NCI-H1092 (cell line): Measurements from ENCODE around the gene IFNA1.
A peak's percentile ranks its signal among the peaks of the same experiment; 100 is the strongest.
"Not testable (repeated sequence)": the region's sequence is repeated elsewhere in the genome, so short reads cannot be mapped to it uniquely, and the experiment has no call there.

Experiments used
- DNase-seq: peaks from one replicate; lab custom pipeline; 2025; lab: John Stamatoyannopoulos, UW

IFNA1 gene

DNA sequence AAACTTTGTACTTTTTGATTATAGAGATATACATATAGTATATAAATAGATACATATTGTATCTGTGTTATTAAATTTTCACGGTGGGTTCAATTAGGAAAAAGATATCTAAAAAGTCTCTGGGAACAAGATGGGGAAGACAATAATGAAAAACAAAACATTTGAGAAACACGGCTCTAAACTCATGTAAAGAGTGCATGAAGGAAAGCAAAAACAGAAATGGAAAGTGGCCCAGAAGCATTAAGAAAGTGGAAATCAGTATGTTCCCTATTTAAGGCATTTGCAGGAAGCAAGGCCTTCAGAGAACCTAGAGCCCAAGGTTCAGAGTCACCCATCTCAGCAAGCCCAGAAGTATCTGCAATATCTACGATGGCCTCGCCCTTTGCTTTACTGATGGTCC is at the start of gene IFNA1:
IFNA1 (plus strand) TSS at position 301 of the 400 bp plus-strand sequence; CDS start at position 370, 69 bp downstream.
- no peak for DNase-seq

DNA sequence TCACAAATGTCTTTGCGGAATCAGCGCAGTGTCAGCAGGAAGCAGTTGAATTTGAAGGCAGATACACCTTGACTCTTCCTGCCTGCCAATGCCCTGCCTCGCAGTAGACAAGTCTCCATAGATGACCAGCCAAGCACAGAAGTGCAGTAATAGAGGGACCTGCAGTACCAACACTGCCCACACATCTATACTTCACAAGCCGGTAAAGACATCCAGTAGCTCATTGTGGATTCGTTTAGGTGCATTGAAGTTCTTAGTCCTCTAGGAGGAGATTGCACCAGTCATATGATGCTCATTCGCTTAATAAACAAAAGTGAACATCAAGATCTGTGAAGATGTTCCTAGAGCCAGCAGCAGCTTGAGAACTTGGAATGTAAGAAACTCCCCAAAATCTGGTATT is 48.0 kb upstream of the IFNA1 start:
- no peak for DNase-seq

DNA sequence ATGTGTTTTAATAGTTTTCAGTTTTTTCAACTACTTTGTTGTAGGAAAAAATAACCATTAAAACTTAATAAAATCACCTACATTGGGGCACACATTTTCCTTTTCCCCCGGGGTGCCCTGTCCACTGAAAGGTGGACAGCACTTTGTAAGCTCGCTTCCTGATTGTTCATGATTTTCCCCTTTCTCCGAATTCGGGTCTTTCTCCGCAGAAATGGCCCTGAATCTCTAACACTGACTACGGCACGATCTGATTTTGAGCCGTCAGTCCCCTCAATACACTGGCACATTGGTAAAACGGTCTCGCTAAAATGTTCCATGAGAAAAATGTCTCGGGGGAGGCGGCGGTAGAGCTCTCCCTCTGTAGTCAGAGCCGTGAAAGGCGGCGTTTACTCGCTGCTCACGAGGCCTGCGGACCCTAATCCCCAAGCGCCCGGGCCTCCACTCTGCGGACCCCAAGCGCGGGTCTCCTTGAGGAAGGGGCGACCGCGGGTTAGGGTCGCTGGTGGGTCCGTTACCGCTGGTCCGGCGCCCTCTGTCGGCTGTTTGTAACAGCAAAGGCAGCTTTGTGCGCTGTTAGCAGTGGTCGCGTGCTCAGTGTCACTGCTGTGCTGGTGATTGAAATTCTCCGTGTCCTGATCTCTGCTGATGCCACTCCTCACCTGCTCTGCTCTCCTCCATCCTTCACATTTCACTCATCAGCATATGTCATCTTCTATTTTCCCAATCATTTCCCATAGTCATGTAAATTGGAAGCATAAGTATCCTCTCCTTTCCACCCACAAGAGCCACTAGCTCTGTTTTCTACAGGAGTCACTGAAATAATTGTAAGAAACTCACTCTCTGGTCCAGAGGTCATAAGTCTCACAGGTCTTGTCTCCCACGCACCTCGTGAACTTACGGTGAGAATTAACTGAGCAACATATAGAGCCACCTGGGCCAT is 44.2 kb upstream of the IFNA1 start:
- DNase-seq = peak; percentile 30

DNA sequence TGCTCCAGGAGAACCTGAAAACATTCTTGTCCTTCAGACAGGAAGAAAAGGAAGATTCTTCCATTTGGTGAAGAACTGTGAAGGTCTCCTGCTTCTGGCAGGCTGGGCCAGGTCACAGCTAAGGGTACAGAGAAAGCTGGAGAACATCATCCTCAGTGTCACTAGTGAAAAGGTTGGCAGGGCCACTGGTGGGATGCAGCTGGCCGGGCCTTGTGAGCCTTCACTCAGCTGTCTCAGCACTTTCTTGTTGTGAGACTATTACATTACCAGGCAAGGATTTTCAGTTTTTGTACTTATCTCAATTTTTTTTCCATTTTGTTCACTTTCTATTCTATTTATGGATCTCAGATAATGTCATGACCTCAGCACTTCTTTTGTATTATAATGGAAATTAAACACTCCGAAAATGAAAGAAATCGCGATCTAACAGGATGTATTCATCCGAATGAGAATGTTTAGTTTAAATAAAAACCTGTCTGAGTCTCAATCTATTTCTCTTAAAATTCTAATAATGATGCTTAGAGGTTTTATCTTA is 41.2 kb upstream of the IFNA1 start:
- DNase-seq = no peak

DNA sequence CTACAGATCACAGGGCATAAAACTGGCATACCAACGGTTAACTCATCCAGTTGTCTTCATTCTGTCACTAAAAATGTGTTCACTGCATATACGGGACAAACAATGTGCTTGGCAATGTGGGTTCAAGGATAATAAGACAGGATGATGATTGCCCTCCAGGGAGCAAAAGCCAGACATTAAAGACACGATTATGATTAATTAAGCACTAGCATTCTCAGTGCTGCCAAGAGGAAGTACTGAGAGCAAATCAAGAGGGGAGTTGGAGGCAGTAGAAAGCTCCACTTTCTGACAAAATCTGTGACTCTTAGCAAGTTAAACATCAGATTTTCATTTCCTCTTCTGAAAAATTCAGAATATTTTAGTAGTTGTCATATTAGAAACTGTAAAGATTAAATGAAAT is 40.3 kb upstream of the IFNA1 start:
- DNase-seq = no peak

DNA sequence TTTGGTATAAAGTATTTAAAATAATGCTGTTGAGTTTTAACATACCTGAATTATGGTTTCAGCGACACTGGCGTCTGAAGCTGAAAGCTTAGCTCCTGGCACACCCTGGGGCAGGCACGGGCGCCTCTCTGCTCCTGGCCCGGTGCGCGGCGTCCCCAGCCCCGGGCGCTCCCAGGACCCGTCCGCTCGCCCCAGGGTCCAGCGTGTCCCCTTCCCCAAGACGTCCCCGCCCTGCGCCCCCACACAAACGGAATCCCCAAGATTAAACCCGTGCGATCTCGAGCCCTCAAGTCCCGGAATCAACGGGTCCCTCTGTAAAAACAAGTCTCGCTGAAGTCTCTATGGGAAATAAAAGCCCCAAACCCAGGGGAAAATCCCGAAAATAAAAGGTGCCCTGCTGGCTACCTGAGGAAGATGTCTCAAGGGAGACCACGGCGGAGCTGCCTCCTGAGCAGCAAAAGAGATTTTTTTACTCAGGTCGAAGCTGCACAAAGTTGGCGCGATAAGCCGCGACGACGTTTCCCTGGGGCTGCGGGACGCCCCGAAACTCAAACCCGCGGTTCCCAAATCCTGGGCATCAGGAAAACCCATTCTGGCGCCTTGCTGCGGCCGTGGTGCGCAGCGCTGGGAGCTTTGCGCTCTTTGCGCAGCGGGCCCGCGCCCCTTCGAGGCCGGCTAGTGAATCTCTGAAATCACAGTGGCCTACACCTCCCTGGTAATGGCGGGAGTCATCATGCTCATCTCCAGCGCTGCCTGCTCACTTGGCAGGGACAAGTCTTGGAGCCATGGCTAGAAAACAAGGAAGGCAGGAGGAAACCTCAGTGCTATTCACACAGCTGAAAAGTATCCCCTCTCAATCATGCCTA is 37.6 kb upstream of the IFNA1 start:
- no peak for DNase-seq

DNA sequence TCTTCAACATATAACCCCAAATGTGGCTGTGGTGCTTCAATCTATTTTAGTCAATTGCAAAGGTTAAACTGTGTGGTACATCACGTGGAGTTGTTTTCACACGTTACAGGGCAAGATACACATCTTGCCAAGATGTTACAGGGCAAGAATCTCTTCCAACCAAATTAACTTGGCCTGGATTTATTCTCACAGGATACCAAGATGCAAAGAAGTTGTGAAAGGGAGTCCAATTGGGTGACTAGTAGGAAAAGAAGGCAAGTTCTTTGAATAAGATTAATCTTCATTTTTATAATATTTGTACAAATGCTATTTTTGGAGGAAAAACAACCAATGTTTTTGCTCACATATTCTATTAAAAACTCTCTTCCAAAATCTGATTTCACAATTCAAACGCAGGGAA is 36.1 kb upstream of the IFNA1 start:
- DNase-seq = no peak

DNA sequence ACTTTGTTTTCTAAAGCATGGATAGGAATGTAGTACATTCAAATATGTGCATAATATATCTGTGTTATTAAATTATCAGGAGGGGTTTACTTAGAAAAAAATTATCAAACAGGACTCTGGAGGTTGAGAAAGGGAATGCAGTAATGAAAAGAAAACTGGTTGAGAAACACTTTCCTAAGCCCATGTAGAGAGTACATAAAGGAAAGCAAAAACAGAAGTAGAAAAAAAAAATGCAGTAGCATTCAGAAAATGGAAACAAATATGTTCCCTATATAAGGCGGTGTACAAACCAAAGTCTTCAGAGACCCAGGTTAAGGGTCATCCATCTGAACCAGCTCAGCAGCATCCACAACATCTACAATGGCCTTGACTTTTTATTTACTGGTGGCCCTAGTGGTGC is 31.4 kb upstream of the IFNA1 start, which contains the start of gene IFNA8:
IFNA8 (plus strand) TSS at position 301 of the 400 bp plus-strand sequence; CDS start at position 361, 60 bp downstream.
- DNase-seq = no peak

DNA sequence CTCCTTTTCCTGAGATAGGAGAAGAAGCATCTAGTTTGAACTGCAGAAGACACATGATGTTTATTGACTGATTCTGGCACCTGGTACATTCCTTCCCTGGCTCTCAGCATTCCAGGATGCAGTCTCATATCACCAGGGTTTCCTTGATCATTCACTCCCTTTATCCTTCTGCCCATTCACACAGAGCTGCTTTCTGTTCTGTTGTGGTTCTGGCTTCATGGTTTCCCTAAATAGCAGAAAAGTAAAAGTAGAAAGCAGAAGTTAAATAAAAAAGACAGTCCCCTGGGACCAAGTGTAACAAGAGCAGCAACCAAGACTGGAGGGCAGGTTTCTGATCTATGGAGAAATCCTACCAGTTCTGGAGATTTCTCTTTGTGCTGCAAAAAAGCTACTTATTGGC is 28.1 kb upstream of the IFNA1 start:
- DNase-seq = no peak

DNA sequence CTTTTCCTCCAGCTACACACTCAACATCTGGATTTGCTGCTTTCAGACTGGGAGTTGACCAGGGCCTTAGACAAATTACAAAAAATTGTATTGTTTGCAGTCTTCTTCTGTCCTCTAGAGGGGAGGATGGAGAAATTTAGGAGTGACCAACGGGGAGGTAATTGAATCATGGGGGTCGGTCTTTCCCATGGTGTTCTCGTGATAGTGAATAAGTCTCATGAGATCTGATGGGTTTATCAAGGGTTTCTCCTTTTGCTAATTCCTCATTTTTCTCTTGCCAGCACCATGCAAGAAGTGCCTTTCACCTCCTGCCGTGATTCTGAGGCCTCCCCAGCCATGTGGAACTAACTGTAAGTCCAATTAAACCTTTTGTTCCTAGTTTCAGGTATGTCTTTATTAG is 27.1 kb upstream of the IFNA1 start:
- no peak for DNase-seq

DNA sequence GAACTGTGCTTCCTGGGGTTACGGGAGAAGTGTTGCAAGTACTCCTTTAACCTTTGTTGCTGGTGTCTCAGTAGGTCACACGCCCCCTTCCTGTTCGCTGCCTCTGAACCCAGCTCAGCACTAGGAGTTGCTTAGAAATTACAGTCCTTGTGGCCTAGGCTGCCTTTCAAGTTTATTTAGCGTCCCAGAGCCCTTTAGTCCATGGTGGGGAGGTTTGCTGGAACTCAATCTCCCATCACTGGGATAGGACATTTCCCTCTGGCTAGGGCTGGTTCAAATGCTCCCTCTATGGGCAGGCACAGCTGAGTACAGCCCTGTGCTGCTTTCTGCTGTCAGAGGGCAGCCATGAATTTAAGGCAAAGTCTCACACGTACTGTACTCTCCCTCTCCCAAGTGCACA is 26.6 kb upstream of the IFNA1 start:
- DNase-seq = no peak

DNA sequence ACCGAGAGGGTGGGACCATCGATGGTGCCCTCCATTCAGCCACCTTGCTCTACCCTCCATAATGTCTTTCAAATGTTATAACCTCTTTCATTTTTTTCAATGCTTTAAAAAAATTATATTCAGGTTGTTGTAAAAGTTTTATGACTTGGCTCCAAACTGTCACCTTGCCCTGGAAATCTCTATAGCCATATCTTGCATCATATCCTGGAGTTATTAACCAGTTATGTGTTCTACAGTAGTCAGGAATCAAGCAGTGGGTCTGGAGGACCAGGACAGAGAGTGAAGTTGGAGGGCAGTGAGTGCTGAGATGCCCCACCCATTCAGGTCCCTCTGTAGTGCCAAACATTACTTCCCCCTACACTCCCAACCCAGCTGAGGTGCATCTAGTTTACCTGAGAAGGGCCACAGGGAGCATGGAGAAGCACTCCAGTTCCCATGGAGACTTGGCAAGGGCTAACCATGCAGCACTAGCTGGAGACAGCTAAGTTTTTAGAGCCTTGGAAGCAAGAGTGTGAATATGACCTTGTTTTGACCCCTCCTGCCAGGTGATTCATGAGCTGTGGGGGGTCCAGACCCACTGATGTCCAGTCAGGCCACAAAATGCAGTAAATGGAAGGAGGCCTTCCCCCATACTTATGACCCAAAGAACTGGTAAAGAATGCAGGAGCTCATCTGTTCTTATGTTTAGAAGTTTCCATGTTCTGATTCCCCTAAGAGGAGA is 25.9 kb upstream of the IFNA1 start:
- DNase-seq = no peak

DNA sequence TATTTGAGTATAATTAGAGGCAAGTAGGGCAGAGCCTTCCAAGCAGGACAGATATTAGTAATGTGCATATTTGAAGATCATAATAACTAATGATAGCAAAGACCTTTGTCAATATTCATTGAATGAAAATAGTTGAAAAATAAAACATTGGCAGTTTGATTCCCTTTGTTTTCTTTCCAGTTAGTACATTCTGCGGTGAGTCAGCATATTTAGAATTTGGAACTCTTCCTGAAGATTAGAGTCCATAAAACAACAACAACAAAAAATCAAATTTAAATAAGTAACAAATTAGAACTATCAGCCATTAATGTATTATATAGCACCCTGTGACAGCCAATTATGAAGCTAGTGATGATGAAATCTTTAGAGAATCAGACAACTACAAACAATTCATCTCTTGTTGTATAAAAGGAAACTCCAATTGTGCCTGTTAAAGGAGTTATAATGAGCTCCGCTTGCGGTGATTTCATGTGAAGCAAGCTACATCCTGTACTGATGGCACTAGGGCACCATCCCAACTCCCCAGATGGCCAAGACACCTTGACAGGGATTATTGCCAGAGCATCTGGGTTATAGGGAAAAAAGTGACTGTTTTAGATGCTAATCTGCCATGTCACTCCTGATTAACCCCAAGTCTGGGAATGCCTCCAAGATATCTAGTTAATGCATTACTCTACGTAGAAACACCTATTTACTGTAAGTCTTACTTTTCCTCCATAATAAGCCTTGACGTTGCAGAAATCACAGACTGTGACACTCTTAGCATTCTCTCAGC is 24.6 kb upstream of the IFNA1 start:
- DNase-seq = no peak

DNA sequence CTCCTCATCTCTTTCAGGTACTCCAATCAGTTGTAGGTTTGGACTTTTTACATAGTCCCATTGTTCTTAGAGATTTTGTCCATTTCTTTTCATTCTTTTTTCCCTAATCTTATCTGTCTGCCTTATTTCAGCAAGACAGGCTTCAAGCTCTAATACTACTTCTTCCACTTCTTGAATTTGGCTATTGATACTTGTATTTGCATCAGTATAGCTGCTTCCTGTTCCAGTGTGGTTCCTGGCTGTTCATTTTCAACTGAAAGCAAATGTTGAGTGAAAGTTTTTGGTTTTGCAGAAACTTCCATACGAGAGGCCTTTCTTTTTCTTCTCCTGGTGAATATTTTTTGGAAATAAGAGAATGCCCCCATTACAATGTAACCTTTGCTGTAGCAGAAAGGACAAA is 12.0 kb upstream of the IFNA1 start:
- no peak for DNase-seq

DNA sequence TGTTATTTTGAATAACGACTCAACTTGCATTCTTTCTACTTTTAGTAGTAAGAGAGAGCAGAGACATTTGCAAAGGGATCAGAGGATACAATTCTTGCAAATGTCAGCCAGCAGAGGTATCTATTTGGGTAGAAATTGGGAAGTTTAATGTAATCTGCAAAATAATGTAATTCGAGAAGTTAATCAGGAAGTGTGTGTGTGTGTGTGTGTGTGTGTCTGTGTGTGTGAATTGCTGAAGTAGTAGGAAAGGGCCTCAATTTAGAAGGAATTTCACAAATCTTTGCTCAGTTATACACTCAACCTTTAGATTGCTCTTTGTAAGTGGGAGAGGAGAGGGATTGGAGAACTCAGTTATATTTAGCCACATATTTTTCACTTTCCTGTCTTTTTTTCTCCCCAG is 11.0 kb upstream of the IFNA1 start:
- DNase-seq = no peak

DNA sequence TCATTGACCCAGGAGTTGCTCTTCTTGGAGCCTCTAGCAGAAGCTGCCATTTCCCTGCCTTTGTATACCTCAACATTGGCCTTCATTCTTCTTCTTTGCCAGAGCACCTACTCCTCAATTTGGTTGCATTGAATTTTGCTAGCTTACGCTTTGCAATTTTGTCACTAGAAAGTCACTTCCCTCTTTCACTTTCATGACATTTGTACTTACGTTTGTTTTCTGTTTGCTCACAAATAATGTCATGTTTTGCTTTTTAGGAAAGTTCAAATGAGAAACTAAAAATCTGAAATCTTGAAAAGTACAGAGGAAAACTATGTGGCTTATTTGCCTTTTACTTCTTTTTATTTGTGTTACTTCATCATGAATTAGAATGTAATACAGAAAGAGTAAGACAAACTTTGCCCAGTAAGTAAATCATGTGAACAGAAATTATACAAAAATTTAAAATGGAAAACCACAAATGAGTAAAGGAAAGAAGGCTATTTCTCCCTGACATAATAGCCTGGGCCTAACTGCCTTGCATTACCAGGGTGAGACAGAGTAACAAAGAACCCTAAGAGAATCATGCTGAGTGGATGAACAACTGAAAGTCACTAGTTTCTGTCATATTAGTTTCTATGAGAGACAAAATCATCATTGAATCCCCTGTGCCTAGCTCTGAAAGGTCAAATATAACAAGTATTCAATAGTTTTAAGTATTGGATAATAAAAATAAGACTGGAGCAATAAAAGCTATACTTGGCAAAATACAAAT is 7.4 kb upstream of the IFNA1 start:
- no peak for DNase-seq

DNA sequence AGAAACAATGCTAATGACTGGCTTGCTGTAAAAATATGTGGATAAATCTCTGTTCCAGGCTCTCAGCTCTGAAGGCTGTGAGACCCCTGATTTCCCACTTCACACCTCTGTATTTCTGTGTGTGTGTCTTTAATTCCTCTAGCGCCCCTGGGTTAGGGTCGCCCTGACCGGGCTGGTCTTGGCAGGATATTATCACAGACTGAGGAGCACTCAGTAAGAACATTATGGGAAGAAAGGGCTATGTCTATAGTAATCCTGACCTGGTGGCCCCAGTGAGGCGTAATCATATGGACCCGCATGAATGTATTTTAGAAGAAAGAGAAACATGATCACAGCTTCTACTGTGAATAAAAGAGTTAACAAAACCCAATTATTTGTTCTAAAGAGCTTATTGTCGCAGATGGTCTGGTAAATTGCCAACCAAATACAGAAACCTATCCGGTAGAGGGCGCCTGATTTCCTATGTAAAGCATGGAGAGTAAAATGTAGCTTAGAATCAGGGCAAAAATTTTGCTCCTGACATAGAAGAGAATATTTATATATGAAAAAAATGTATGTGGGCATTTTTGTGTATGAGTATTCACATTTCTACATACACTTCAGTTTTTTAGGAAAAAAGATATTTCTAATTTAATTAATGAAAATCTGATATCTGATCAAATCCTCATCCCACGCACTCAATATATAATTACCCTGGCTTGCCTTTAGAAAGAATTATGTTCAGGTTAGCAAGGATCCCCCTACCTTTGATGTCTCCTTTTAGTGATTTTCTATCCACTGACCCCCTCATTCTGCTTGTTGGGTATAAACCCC is 5.8 kb upstream of the IFNA1 start:
- peak; percentile 41 for DNase-seq

DNA sequence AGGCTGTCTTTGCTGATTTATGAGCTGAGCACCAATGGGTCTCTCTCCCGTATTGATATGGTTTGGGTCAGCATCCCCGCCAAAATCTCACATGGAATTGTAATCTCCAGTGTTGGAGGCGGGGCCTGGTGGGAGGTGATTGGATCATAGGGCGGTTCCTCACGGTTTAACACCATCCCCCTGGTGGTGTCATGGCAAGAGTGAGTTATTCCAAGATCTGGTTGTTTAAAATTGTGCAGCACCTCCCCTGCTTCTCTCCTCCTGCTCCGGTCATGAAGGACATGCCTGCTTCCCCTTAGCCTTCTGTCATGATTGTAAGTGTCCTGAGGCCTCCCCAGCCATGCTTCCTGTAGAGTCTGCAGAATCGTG is 5.2 kb upstream of the IFNA1 start:
- DNase-seq = not testable (repeated sequence)

DNA sequence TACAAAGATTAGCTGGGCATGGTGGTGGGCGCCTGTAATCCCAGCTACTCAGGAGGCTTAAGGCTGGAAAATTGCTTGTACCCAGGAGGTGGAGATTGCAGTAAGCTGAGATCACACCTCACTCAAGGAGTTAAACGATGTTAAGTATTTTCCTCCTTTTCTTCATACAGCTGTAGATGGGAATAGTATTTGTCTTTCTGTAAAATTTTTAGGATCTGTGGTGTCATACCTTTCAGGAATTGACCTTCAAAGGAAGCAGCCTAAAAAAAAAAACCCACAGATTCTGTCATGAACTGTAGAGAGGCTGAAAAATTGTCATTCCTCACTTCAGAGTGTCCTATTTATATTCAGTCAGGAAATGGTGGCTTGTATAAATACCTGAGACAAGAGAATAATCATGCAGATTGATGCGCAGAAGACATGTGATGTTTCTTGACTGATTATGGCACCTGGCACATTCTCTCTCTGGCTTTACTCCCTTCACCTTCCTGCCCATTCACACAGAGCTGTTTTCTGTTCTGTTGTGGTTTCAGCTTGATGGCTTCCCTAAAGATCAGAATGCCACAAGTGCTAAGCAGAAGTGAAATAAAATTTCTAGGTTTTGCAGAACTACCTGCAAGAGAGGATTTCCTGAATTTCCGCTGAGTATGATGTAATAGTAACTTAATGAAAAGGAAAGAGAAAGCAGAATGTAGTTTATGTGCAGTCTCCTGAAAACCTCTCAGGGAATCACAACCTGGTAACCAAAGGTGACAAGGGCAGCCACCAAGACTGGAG is 3.8 kb downstream of the IFNA1 start:
- DNase-seq = no peak
